Upper lobe of left lung (tissue), 6 donors: ENCODE data around the gene MDP1. TPM values are rescaled to one million over a fixed set of nuclear protein-coding genes. Genes with fewer than 3 reads are reported as not detected.

Source experiments
- ATAC-seq, 2 donors: fragments of 200-7000 bp; cut with Tn5 transposase; one replicate each; pipeline ENCODE4 v1.9.1; 2022; ENCODE audit warnings: mild to moderate bottlenecking in 2 of 2, moderate library complexity in 2 of 2; ENCODE audit not compliant: low FRiP score in 2 of 2
- DNase-seq, 2 donors: peaks; one replicate each; pipeline ENCODE4 v3.0.0-alpha.2; 2019 to 2020
- H3K27ac ChIP-seq, 4 donors: fragments of 200-600 bp; sonication (generic); one replicate each; pipeline ENCODE4 v1.5.1; 2016 to 2019
- H3K27me3 ChIP-seq, 4 donors: fragments of 200-600 bp; sonication (generic); one replicate each; pipeline ENCODE4 v1.5.1; 2017 to 2019
- H3K36me3 ChIP-seq, 4 donors: fragments of 200-600 bp; sonication (generic); one replicate each; pipeline ENCODE4 v1.5.1; 2016 to 2019
- H3K4me1 ChIP-seq, 4 donors: fragments of 200-600 bp; sonication (generic); one replicate each; pipeline ENCODE4 v1.5.1; 2018 to 2019
- H3K4me3 ChIP-seq, 4 donors: fragments of 200-600 bp; sonication (generic); one replicate each; pipeline ENCODE4 v1.5.1; 2017 to 2019; ENCODE audit warnings: mild to moderate bottlenecking in 2 of 4, moderate library complexity in 1 of 4
- H3K9me3 ChIP-seq, 4 donors: fragments of 200-600 bp; sonication (generic); one replicate each; pipeline ENCODE4 v1.5.1; 2018 to 2019
- CTCF ChIP-seq, 6 experiments: fragments of 450-650 bp in 4 of 6; fragments of 200-600 bp in 2 of 6; sonication (generic) in 2 of 6; IDR thresholded peaks; one replicate each; pipeline ENCODE4 v1.5.1; 2016 to 2019; ENCODE audit warnings: antibody characterized with exemption in 6 of 6
- EP300 ChIP-seq, 4 donors: sonication (generic); formaldehyde crosslinking; IDR thresholded peaks; one replicate each; pipeline ENCODE4 v1.5.1; 2017; ENCODE audit warnings: antibody characterized with exemption in 4 of 4, control low read depth in 2 of 4
- POLR2A ChIP-seq, 4 donors: fragments of 450-650 bp; IDR thresholded peaks; one replicate each; pipeline ENCODE4 v1.5.1; 2016 to 2017; ENCODE audit warnings: antibody characterized with exemption in 4 of 4, mild to moderate bottlenecking in 2 of 4
- POLR2AphosphoS5 ChIP-seq, 2 donors: sonication (generic); formaldehyde crosslinking; IDR thresholded peaks; one replicate each; pipeline ENCODE4 v1.5.1; 2017; ENCODE audit warnings: antibody characterized with exemption in 2 of 2
- WGBS, 2 donors: methylation state at CpG; one replicate each; pipeline ENCODE4 v1.1.5; 2017 to 2018; 5-methylcytosine and 5-hydroxymethylcytosine counted together
- total RNA-seq, 6 donors: library from RNA; depleted of rRNA in 4 of 6; stranded (reverse); fragments of >200 nt in 4 of 6; gene quantifications; one replicate each; pipeline versions ENCODE4 v1.1.0 to v1.2.1, GENCODE V29; 2016 to 2021
- donor health status: DM: no; HTN: no; CAD: no; lungs with moderate emphysema.
- donor health status: DM: no; HTN: yes; CAD: no; lungs with severe emphysema.

The MDP1 gene
- 10 to 100 TPM in 4 of 6 donors, 1 to 10 TPM in 2; 8.1 to 21.1 (median 12.7) TPM for total RNA-seq

- WGBS, 2 donors, result 0 to 2% methylated on average over 23 to 30 of the region's 40 CpGs
- ATAC-seq (peak; percentile 86 to 90), DNase-seq (peak; percentile 90 to 91)
Observed at GRCh38 chr14:24215495-24216344, at the start of gene MDP1. Gene MDP1, minus strand, starts transcription at chr14:24216066. Its CDS starts 111 bp downstream, at chr14:24215955.

GRCh38 chr14:24264298-24264697 is 48.4 kb upstream of the MDP1 start:
- Histone ChIP-seq H3K4me1 (peaks cover 0 to 9% (median 3%) of the 10 kb centered on the region in 4 donors), H3K9me3 (no peaks in the 10 kb centered on the region), H3K27me3 (no peaks in the 10 kb centered on the region), H3K4me3 (no peak overlapping the region), H3K27ac (no peak overlapping the region), H3K36me3 (peaks cover 7 to 48% (median 34%) of the 10 kb centered on the region in 4 donors)
- DNase-seq (peak in 1 of 2 donors; percentile 43), ATAC-seq (no peak)
- TF ChIP-seq POLR2A (IDR thresholded peaks at IDR 0.05) (no peak), POLR2AphosphoS5 (IDR thresholded peaks at IDR 0.05) (no peak), EP300 (IDR thresholded peaks at IDR 0.05) (no peak), CTCF (IDR thresholded peaks at IDR 0.05) (no peak)
- 78 to 87% methylated on average over 6 of the region's 6 CpGs for WGBS, 2 donors

More at GRCh38 chr14:24215495-24216344, at the start of gene MDP1:
- H3K27me3 ChIP-seq, result no peaks in the 10 kb centered on the region
- H3K4me3 ChIP-seq, result peak within 1 kb of the TSS; percentile 66 to 77 (median 72)
- peaks cover 3 to 15% (median 11%) of the 10 kb centered on the region in 4 donors for H3K36me3 ChIP-seq
- no peaks in the 10 kb centered on the region for H3K9me3 ChIP-seq
- peak within 1 kb of the TSS; percentile 88 to 91 (median 90) for H3K27ac ChIP-seq
- peaks cover 18 to 45% (median 27%) of the 10 kb centered on the region in 4 donors for H3K4me1 ChIP-seq
- TF ChIP-seq EP300 (IDR thresholded peaks at IDR 0.05) (peak in 1 of 4 donors; percentile 59), CTCF (IDR thresholded peaks at IDR 0.05) (peak in 5 of 6 experiments; percentile 39 to 78 (median 53)), POLR2A (IDR thresholded peaks at IDR 0.05) (peak in 3 of 4 donors; percentile 75 to 88 (median 79)), POLR2AphosphoS5 (IDR thresholded peaks at IDR 0.05) (peak; percentile 87 to 90)

GRCh38 chr14:24263848-24264247 is 48.0 kb upstream of the MDP1 start:
- TF ChIP-seq CTCF (IDR thresholded peaks at IDR 0.05), result no peak
- no peak for TF ChIP-seq POLR2AphosphoS5 (IDR thresholded peaks at IDR 0.05)
- Histone ChIP-seq H3K9me3 (no peaks in the 10 kb centered on the region), H3K4me1 (peaks cover 0 to 13% (median 8%) of the 10 kb centered on the region in 4 donors), H3K27ac (no peak overlapping the region), H3K4me3 (no peak overlapping the region), H3K27me3 (no peaks in the 10 kb centered on the region), H3K36me3 (peaks cover 7 to 43% (median 30%) of the 10 kb centered on the region in 4 donors)
- no peak for ATAC-seq
- 74 to 76% methylated on average over 6 of the region's 6 CpGs for WGBS, 2 donors
- no peak for DNase-seq

GRCh38 chr14:24262821-24263733 is 47.2 kb upstream of the MDP1 start, which contains the start of gene TGM1:
Gene TGM1, minus strand, starts transcription at chr14:24263177. Its CDS starts 825 bp downstream, at chr14:24262352.
- Histone ChIP-seq H3K27me3 (no peaks in the 10 kb centered on the region), H3K4me3 (no peak within 1 kb of the TSS), H3K27ac (no peak within 1 kb of the TSS), H3K36me3 (peaks cover 7 to 36% (median 27%) of the 10 kb centered on the region in 4 donors), H3K4me1 (peaks cover 0 to 19% (median 9%) of the 10 kb centered on the region in 4 donors), H3K9me3 (no peaks in the 10 kb centered on the region)
- no peak for TF ChIP-seq POLR2A (IDR thresholded peaks at IDR 0.05)
- TF ChIP-seq EP300 (IDR thresholded peaks at IDR 0.05), result no peak
- no peak for TF ChIP-seq POLR2AphosphoS5 (IDR thresholded peaks at IDR 0.05)
- TF ChIP-seq CTCF (IDR thresholded peaks at IDR 0.05), result no peak
- WGBS, 2 donors, result 79 to 92% methylated on average over 5 to 13 of the region's 14 CpGs
- peak in 1 of 2 donors; percentile 48 for DNase-seq
- ATAC-seq, result no peak
